ENCODE measurements around the gene RABGAP1L. TPM values are rescaled to one million over a fixed set of nuclear protein-coding genes. Genes with fewer than 3 reads are reported as not detected.
"Not testable (repeated sequence)": the region's sequence is repeated elsewhere in the genome, so short reads cannot be mapped to it uniquely, and the experiment has no call there.

RABGAP1L gene
- total RNA-seq, 2 experiments from 2014 or later, result 38.2 to 44.2 TPM

DNA sequence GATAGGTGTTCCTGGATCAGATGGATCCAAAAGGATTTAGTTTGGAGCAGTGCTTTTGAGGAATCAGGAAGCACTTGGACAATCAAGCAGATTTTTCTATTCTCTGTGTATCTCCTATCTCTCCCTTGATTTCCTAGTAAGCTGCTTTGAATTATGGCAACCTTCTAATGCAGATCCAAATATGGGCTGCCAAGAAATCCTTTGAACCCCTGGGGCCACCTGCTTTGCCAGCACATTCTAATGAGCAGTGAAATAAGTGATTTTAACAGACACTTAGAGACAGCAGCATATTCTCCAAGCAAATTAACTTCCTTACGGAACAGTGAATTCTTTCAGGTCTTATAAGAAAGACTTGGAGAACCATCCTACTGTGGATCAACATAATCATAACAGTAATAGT, 483.9 kb downstream of the RABGAP1L start:
- Mint-ChIP-seq H3K27ac (no peak overlapping the region), H3K4me3 (no peak overlapping the region), H3K36me3 (ENCODE audit: low read depth) (no peaks in the 10 kb centered on the region), H3K27me3 (ENCODE audit: low read depth) (no peaks in the 10 kb centered on the region), H3K9me3 (ENCODE audit: insufficient read depth) (no peaks in the 10 kb centered on the region), H3K4me1 (ENCODE audit: low read depth) (no peaks in the 10 kb centered on the region)
- CTCF ChIA-PET, result no interaction called here
- no peak for DNase-seq
- POLR2A ChIA-PET, result no interaction called here
- ATAC-seq, result no peak

DNA sequence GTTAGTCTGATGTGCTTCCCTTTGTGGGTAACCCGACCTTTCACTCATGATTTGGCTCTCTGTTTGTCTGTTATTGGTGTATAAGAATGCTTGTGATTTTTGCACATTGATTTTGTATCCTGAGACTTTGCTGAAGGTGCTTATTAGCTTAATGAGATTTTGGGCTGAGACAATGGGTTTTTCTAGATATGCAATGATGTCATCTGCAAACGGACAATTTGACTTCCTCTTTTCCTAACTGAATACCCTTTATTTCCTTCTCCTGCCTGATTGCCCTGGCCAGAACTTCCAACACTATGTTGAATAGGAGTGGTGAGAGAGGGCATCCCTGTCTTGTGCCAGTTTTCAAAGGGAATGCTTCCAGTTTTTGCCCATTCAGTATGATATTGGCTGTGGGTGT, 490.3 kb downstream of the RABGAP1L start:
- CTCF ChIA-PET; DNase-seq; H3K36me3 Mint-ChIP-seq (ENCODE audit: low read depth); H3K4me3 Mint-ChIP-seq; H3K4me1 Mint-ChIP-seq (ENCODE audit: low read depth); H3K9me3 Mint-ChIP-seq (ENCODE audit: insufficient read depth); POLR2A ChIA-PET; H3K27ac Mint-ChIP-seq; H3K27me3 Mint-ChIP-seq (ENCODE audit: low read depth); ATAC-seq: not testable (repeated sequence)

DNA sequence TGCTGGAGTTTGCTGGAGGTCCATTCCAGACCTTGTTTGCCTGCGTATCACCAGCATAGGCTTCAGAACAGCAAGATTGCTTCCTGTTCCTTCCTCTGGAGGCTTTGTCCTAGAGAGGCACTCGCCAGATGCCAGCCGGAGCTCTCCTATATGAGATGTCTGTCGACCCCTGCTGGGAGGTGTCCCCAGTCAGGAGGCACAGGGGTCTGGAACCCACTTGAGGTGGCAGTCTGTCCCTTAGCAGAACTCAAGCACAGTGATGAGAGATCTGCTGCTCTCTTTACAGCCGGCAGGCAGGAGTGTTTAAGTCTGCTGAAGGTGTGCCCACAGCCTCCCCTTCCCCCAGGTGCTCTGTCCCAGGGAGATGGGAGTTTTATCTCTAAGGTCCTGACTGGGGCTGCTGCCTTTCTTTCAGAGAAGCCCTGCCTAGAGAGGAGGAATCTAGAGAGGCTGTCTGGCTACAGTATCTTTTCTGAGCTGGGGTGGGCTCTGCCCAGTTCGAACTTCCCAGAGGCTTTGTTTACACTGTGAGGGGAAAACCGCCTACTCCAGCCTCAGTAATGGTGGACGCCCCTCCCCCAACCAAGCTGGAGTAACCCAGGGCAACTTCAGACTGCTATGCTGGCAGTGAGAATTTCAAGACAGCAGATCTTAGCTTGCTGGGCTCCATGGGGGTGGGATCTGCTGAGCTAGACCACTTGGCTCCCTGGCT, 493.4 kb downstream of the RABGAP1L start:
- Mint-ChIP-seq H3K4me1 (ENCODE audit: low read depth) (no peaks in the 10 kb centered on the region), H3K36me3 (ENCODE audit: low read depth) (no peaks in the 10 kb centered on the region), H3K27me3 (ENCODE audit: low read depth) (no peaks in the 10 kb centered on the region), H3K4me3 (no peak overlapping the region), H3K27ac (no peak overlapping the region), H3K9me3 (ENCODE audit: insufficient read depth) (no peaks in the 10 kb centered on the region)
- CTCF ChIA-PET, result no interaction called here
- ATAC-seq (no peak), DNase-seq (no peak)
- POLR2A ChIA-PET, result no interaction called here

DNA sequence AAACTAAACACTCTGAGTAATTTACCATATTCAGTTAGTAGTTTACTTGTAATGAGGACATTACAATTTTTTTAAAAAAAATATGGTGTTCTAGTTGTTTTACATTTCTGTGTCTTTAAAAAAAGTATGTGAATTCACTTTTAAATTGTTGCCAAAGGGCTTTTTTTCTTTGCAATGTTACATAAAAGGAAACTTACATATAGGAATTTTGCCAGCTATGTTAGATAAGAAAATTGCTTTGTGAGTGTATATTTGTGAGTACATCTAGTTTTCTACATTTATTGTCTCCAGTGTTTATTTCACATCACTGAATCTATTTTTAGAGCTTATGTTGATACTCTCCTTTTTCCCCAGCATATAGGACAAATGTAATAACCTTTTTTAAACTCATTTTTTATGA, 495.2 kb downstream of the RABGAP1L start:
- H3K4me1 Mint-ChIP-seq (ENCODE audit: low read depth), result no peaks in the 10 kb centered on the region
- no peak overlapping the region for H3K4me3 Mint-ChIP-seq
- H3K27me3 Mint-ChIP-seq (ENCODE audit: low read depth), result no peaks in the 10 kb centered on the region
- H3K9me3 Mint-ChIP-seq (ENCODE audit: insufficient read depth), result no peaks in the 10 kb centered on the region
- ATAC-seq, result no peak
- ChIA-PET POLR2A (no interaction called here), CTCF (no interaction called here)
- no peak for DNase-seq
- no peaks in the 10 kb centered on the region for H3K36me3 Mint-ChIP-seq (ENCODE audit: low read depth)
- H3K27ac Mint-ChIP-seq, result no peak overlapping the region

DNA sequence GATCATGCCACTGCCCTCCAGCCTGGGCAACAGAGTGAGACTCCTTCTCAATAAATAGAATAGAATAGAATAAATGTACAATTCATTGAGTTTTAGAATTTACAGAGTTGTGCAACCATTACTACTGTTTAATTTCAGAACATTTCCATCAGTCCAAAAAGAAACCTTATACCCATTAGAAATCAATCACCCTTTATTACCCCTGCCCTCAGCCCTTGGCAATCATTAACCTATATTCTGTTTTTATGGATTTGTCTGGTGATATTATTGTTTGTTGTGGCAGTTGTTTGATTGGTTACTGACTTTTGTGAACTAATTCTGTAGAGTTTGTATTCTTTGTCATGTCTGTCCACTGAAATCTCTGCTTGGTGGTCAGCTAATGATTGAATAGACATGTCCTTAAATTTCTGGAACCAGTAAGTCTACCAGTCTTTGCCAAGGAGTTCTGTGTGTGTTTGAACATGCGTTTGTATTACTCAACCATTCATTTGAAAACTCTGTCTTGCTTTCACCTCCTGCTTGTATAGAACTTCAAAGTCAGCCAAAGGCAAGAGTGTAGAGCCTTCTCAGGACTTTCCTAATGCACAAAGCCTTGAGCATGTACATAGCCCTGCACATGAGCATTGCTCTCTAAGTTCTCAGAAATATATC, 497.2 kb downstream of the RABGAP1L start:
- ATAC-seq (no peak), DNase-seq (no peak)
- CTCF ChIA-PET, result no interaction called here
- Mint-ChIP-seq H3K4me1 (ENCODE audit: low read depth) (no peaks in the 10 kb centered on the region), H3K36me3 (ENCODE audit: low read depth) (no peaks in the 10 kb centered on the region), H3K27me3 (ENCODE audit: low read depth) (no peaks in the 10 kb centered on the region), H3K9me3 (ENCODE audit: insufficient read depth) (no peaks in the 10 kb centered on the region), H3K27ac (no peak overlapping the region), H3K4me3 (no peak overlapping the region)
- POLR2A ChIA-PET, result no interaction called here

DNA sequence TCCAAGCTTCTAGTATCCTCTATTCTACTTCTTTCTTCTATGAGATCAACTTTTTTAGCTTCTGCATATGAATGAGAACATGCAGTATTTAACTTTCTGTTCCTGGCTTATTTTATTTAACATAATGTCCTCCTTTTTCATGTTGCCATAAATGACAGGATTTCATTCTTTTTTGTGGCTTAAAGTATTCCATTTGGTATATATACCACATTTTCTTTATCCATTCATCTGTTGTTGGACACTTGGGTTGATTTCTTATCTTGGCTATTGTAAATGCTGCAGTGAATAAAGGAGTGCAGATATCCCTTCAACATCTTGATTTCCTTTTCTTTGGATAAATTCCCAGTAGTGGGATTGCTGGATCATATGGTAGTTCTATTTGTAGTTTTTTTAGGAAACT, 498.1 kb downstream of the RABGAP1L start:
- ChIA-PET POLR2A (no interaction called here), CTCF (no interaction called here)
- Mint-ChIP-seq H3K4me1 (ENCODE audit: low read depth) (no peaks in the 10 kb centered on the region), H3K9me3 (ENCODE audit: insufficient read depth) (no peaks in the 10 kb centered on the region), H3K27ac (no peak overlapping the region), H3K27me3 (ENCODE audit: low read depth) (no peaks in the 10 kb centered on the region), H3K4me3 (no peak overlapping the region), H3K36me3 (ENCODE audit: low read depth) (no peaks in the 10 kb centered on the region)
- ATAC-seq, result no peak
- no peak for DNase-seq

DNA sequence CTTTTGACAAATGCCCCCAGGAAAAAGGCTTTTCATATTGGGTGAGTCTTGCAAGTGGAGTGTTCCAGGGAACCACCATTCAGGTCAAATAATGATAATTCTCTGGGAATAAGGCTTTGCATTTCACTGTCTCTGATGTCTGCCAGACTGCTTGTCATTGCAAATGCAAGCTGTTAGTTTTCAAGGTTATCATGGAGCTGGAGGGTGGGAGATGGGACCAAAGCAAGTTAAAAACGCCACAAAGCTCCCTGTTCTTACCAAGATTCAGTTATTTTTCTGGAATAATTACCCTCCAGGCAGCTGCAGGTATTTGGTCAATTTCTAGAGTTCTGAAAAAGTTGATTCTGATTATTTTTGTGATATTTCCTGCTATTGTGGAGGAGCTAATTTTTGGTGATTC, 498.6 kb downstream of the RABGAP1L start:
- ChIA-PET CTCF (no interaction called here), POLR2A (no interaction called here)
- Mint-ChIP-seq H3K36me3 (ENCODE audit: low read depth) (no peaks in the 10 kb centered on the region), H3K27me3 (ENCODE audit: low read depth) (no peaks in the 10 kb centered on the region), H3K9me3 (ENCODE audit: insufficient read depth) (no peaks in the 10 kb centered on the region), H3K27ac (no peak overlapping the region), H3K4me3 (no peak overlapping the region), H3K4me1 (ENCODE audit: low read depth) (no peaks in the 10 kb centered on the region)
- no peak for DNase-seq
- no peak for ATAC-seq

DNA sequence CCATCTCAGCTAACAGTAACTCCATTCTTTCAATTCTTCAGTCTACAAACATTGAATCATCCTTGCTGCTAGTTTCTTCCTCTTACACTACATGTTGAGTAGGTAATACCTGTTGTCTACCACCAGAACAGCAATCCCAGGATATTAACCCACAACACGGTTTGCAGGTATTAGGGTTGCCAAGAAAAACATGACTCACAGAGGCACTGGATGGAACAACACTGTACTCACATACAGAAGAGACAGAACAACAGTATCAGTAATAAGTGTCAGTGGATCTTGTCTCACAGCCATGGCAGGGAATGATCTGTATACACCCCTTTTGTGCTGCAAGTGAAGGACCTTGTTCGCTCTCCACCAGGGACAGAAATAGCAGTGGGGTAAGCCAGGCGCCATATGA, 500.5 kb downstream of the RABGAP1L start:
- CTCF ChIA-PET, result no interaction called here
- DNase-seq, result no peak
- POLR2A ChIA-PET, result no interaction called here
- Mint-ChIP-seq H3K4me3 (no peak overlapping the region), H3K27ac (no peak overlapping the region), H3K27me3 (ENCODE audit: low read depth) (no peaks in the 10 kb centered on the region), H3K36me3 (ENCODE audit: low read depth) (no peaks in the 10 kb centered on the region), H3K4me1 (ENCODE audit: low read depth) (no peaks in the 10 kb centered on the region), H3K9me3 (ENCODE audit: insufficient read depth) (no peaks in the 10 kb centered on the region)
- ATAC-seq, result no peak

DNA sequence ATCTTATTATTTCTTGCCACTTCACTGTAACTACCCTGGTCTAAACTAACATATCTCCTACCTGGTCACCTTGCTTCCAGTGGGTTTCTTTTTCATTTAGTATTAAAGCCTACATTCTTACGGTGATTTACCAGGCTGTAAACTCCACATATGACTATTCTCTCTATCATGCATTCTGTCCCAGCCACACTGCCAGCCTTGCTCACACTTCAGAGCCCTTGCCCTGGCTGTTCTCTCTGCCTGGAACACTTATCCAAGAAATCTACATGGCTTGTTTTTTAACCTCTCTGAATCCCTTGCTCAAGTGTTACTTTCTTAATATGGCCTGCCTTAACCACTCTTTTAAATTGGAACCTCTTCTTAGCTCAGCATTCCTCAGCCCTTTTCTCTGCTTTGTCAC, 501.2 kb downstream of the RABGAP1L start:
- Mint-ChIP-seq H3K9me3 (ENCODE audit: insufficient read depth) (no peaks in the 10 kb centered on the region), H3K27ac (no peak overlapping the region), H3K4me3 (no peak overlapping the region), H3K27me3 (ENCODE audit: low read depth) (no peaks in the 10 kb centered on the region), H3K4me1 (ENCODE audit: low read depth) (no peaks in the 10 kb centered on the region), H3K36me3 (ENCODE audit: low read depth) (no peaks in the 10 kb centered on the region)
- POLR2A ChIA-PET, result no interaction called here
- ATAC-seq (no peak), DNase-seq (no peak)
- CTCF ChIA-PET, result no interaction called here

DNA sequence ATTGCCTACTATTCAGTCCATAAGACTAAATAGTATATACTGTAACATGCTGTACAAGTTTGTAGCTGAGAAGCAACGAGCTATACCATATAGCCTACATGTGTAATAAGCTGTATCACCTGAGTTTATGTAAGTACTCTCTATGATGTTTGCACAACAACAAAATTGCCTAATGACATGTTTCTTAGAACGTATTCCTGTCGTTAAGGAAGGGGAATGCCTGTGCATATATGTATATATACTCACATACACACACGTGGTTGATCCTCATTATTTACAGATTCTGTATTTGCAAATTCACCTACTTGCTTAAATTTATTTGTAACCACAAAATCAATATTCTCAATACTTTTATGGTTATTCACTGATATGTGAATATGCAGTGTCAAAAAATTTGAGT, 504.0 kb downstream of the RABGAP1L start:
- Mint-ChIP-seq H3K36me3 (ENCODE audit: low read depth) (no peaks in the 10 kb centered on the region), H3K4me3 (no peak overlapping the region), H3K27ac (no peak overlapping the region), H3K4me1 (ENCODE audit: low read depth) (no peaks in the 10 kb centered on the region), H3K27me3 (ENCODE audit: low read depth) (no peaks in the 10 kb centered on the region), H3K9me3 (ENCODE audit: insufficient read depth) (no peaks in the 10 kb centered on the region)
- no peak for ATAC-seq
- DNase-seq, result no peak
- ChIA-PET CTCF (no interaction called here), POLR2A (no interaction called here)

DNA sequence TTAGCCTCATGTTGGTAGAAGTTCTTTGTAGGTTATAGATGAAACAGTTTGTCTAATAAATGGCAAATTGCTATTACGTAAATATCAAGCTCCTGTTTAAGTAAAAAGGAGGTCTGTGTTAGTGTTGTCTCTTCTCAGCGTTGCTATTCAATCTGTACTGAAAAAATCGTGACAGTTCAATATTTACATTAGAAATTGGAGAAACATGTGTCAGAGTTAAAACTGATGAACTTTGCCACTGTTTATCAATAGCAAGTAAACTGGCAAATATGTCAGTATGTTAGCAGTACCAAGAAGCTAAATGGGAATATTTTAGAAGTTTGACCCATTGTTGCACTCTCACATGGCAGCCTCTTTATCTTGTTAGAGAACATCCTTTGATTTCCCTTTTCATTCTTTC, 506.9 kb downstream of the RABGAP1L start:
- no peaks in the 10 kb centered on the region for H3K4me1 Mint-ChIP-seq (ENCODE audit: low read depth)
- CTCF ChIA-PET, result no interaction called here
- no peak overlapping the region for H3K4me3 Mint-ChIP-seq
- DNase-seq (no peak), ATAC-seq (no peak)
- no peaks in the 10 kb centered on the region for H3K36me3 Mint-ChIP-seq (ENCODE audit: low read depth)
- H3K27ac Mint-ChIP-seq, result no peak overlapping the region
- no peaks in the 10 kb centered on the region for H3K27me3 Mint-ChIP-seq (ENCODE audit: low read depth)
- H3K9me3 Mint-ChIP-seq (ENCODE audit: insufficient read depth), result peaks cover 6% of the 10 kb centered on the region
- POLR2A ChIA-PET, result no interaction called here

DNA sequence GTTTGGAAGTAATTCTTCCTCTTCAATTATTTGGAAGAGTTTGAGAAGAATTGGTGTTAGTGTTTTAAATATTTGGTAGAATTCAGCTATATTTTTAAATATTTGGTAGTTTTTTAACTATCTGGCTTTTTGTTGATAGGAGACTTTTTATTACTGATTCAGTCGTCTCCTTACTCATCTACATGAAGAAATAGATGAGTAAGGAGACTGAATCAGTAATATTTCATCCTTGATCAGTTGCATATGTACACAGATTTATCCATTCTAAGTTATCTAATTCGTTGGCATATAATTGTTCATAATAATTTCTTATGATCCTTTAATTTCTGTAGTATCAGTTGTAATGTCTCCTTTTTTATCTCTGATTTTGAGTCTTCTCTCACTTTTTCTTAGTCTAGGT, 512.5 kb downstream of the RABGAP1L start:
- peaks cover 6% of the 10 kb centered on the region for H3K9me3 Mint-ChIP-seq (ENCODE audit: insufficient read depth)
- H3K4me1 Mint-ChIP-seq (ENCODE audit: low read depth), result no peaks in the 10 kb centered on the region
- H3K36me3 Mint-ChIP-seq (ENCODE audit: low read depth), result peaks cover 2% of the 10 kb centered on the region
- no peak overlapping the region for H3K4me3 Mint-ChIP-seq
- no peak overlapping the region for H3K27ac Mint-ChIP-seq
- H3K27me3 Mint-ChIP-seq (ENCODE audit: low read depth), result no peaks in the 10 kb centered on the region
- no peak for ATAC-seq
- no peak for DNase-seq
- POLR2A ChIA-PET, result no interaction called here
- CTCF ChIA-PET, result no interaction called here

DNA sequence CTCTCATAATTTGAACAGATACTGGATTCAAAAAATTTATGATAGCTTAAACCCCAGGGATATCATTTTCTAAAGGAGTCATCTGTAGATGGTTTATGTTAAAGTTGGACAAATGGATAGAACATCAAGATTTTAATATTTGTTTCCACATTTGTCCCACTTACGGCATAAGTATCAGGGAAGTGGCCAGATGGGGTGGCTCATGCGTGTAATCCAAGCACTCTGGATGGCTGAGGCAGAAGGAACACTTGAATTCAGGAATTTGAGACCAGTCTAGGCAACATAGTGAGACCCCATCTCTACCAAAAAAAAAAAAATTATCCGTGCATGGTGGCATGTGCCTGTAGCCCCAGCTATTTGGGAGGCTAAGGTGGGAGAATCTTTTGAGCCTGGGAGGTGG, 517.5 kb downstream of the RABGAP1L start:
- Mint-ChIP-seq H3K9me3 (ENCODE audit: insufficient read depth) (no peaks in the 10 kb centered on the region), H3K27me3 (ENCODE audit: low read depth) (no peaks in the 10 kb centered on the region), H3K36me3 (ENCODE audit: low read depth) (peaks cover 2% of the 10 kb centered on the region), H3K4me3 (no peak overlapping the region), H3K27ac (no peak overlapping the region), H3K4me1 (ENCODE audit: low read depth) (no peaks in the 10 kb centered on the region)
- ATAC-seq, result no peak
- CTCF ChIA-PET, result no interaction called here
- DNase-seq, result no peak
- POLR2A ChIA-PET, result interaction anchor here (0.6 kb wide), 1 partner anchor 1267 kb away, joined by 7 read pairs; no protein-coding TSS in a partner anchor

Data from activated CD8-positive, alpha-beta T cell treated with anti-CD3 and anti-CD28 coated beads, Interleukin-2, amount 10 ng/mL, durations not matched to agents 7 days and 5 days (primary cell).